HCT116 (cell line): ENCODE measurements around the gene DPF3. TPM values are rescaled to one million over a fixed set of nuclear protein-coding genes. Genes with fewer than 3 reads are reported as not detected.

Experiments
- ATAC-seq: fragments of 200-7000 bp; cut with Tn5 transposase; 2 replicates; pipeline ENCODE4 v1.9.1; 2020; ENCODE audit warnings: mild to moderate bottlenecking, moderate library complexity
- BruUV-seq: library from RNA; stranded (reverse); fragments of 400-500 nt; replicated peaks from 2 replicates; lab custom pipeline; 2021; lab: Mats Ljungman, UMichigan
- CTCF ChIA-PET: fragments of 300-600 bp; sonication (Branson Sonifier 250); formaldehyde crosslinking; loops from one replicate; lab custom pipeline; 2021; ENCODE audit warnings: antibody characterized with exemption; lab: Charles Lee
- POLR2A ChIA-PET: fragments of 300-600, 350-600 bp; sonication (Branson Sonifier 250); formaldehyde crosslinking; loops from one replicate; lab custom pipeline; 2021; ENCODE audit warnings: antibody characterized with exemption; lab: Charles Lee
- RAD21 ChIA-PET, 2 experiments: fragments of 300-600 bp; sonication (Branson Sonifier 250); formaldehyde crosslinking; loops; one replicate each; lab custom pipeline; 2023; ENCODE audit warnings: low total read pairs in 2 of 2; ENCODE audit not compliant: uncharacterized antibody in 2 of 2, unreplicated experiment in 2 of 2, low non-redundant PET in 1 of 2; lab: Charles Lee
- DNase-seq: peaks from one replicate; pipeline ENCODE4 v3.0.0-alpha.2; 2010; ENCODE audit warnings: low read depth, low spot score
- H2AFZ ChIP-seq: fragments of 200-600 bp; shearing (Covaris generic), sonication (generic); 2 replicates; pipeline ENCODE4 v1.6.1; 2017; ENCODE audit warnings: low read depth, mixed run types, mixed read lengths, antibody characterized with exemption, low read length; ENCODE audit not compliant: poor library complexity, severe bottlenecking
- H3K27ac ChIP-seq: 2 replicates; pipeline ENCODE4 v1.5.1; 2012; ENCODE audit warnings: low read depth, low read length
- H3K27me3 ChIP-seq: fragments of 200-600 bp; sonication (generic); 2 replicates; pipeline ENCODE4 v1.6.1; 2016; ENCODE audit warnings: mixed run types, low read length, mixed read lengths; ENCODE audit not compliant: insufficient read depth
- H3K36me3 ChIP-seq, 2 experiments: fragments of 200-500 bp in 1 of 2; fragments of 200-600 bp in 1 of 2; sonication (Bioruptor generic) in 1 of 2; sonication (generic) in 1 of 2; 2 replicates each; pipeline versions ENCODE4 v1.5.1 to v1.6.1; 2014 to 2016; ENCODE audit warnings: low read length in 2 of 2, inconsistent platforms in 1 of 2, mixed read lengths in 1 of 2, mixed run types in 1 of 2; ENCODE audit not compliant: insufficient read depth in 2 of 2, control insufficient read depth in 1 of 2
- H3K4me1 ChIP-seq, 2 experiments: fragments of 200-600 bp in 1 of 2; sonication (generic) in 1 of 2; 2 replicates each; pipeline versions ENCODE4 v1.5.1 to v1.6.1; 2012 to 2017; ENCODE audit warnings: low read length in 2 of 2, inconsistent platforms in 1 of 2, mild to moderate bottlenecking in 1 of 2, mixed read lengths in 1 of 2, mixed run types in 1 of 2, moderate library complexity in 1 of 2; ENCODE audit not compliant: insufficient read depth in 2 of 2, control insufficient read depth in 1 of 2
- H3K4me2 ChIP-seq: fragments of 200-600 bp; sonication (generic); 2 replicates; pipeline ENCODE4 v1.6.1; 2017; ENCODE audit warnings: mixed run types, low read length, mixed read lengths
- H3K4me3 ChIP-seq, 2 experiments: fragments of 200-600 bp in 1 of 2; sonication (generic) in 1 of 2; replicated peaks in 1 of 2; 2 replicates each; pipeline ENCODE4 v1.5.1; 2011 to 2016; ENCODE audit warnings: low read length in 2 of 2, control low read depth in 1 of 2, low read depth in 1 of 2, mild to moderate bottlenecking in 1 of 2, mixed read lengths in 1 of 2, mixed run types in 1 of 2
- H3K79me2 ChIP-seq: fragments of 200-600 bp; sonication (generic); 2 replicates; pipeline ENCODE4 v1.6.1; 2017; ENCODE audit warnings: mild to moderate bottlenecking, mixed run types, low read length, moderate library complexity, mixed read lengths; ENCODE audit not compliant: insufficient read depth
- H3K9ac ChIP-seq: fragments of 200-600 bp; sonication (generic); 2 replicates; pipeline ENCODE4 v1.6.1; 2016; ENCODE audit warnings: low read length, mixed read lengths
- H3K9me2 ChIP-seq: fragments of 200-600 bp; sonication (generic), shearing (Covaris generic); 2 replicates; pipeline ENCODE4 v1.6.1; 2017; ENCODE audit warnings: mixed run types, mild to moderate bottlenecking, moderate library complexity; ENCODE audit not compliant: insufficient read depth
- H3K9me3 ChIP-seq, 2 experiments: fragments of 200-500 bp in 1 of 2; fragments of 200-600 bp in 1 of 2; sonication (Bioruptor generic) in 1 of 2; sonication (generic) in 1 of 2; 2 replicates each; pipeline ENCODE4 v1.6.1; 2014 to 2017; ENCODE audit warnings: low read length in 2 of 2, mixed read lengths in 2 of 2, inconsistent platforms in 1 of 2, low read depth in 1 of 2, mild to moderate bottlenecking in 1 of 2, mixed run types in 1 of 2, moderate library complexity in 1 of 2; ENCODE audit not compliant: control insufficient read depth in 1 of 2, insufficient read depth in 1 of 2
- H4K20me1 ChIP-seq: fragments of 200-600 bp; sonication (generic), shearing (Covaris generic); 2 replicates; pipeline ENCODE4 v1.6.1; 2017; ENCODE audit warnings: mixed run types, mild to moderate bottlenecking, moderate library complexity; ENCODE audit not compliant: insufficient read depth
- ATF3 ChIP-seq: IDR thresholded peaks from 2 replicates; pipeline ENCODE4 v1.6.1; 2012
- CBX3 ChIP-seq: IDR thresholded peaks from 2 replicates; pipeline ENCODE4 v1.6.1; 2012; ENCODE audit warnings: low read depth
- CTCF ChIP-seq, 3 experiments: fragments of 200-600 bp in 1 of 3; sonication (generic) in 1 of 3; IDR thresholded peaks in 2 of 3; conservative IDR thresholded peaks in 1 of 3; 2 replicates each; pipeline ENCODE4 v1.5.1; 2012 to 2017; ENCODE audit warnings: low read depth in 2 of 3, low read length in 2 of 3, antibody characterized with exemption in 1 of 3, borderline replicate concordance in 1 of 3, control low read depth in 1 of 3, mild to moderate bottlenecking in 1 of 3, mixed read lengths in 1 of 3, mixed run types in 1 of 3, moderate library complexity in 1 of 3; ENCODE audit not compliant: insufficient read depth in 1 of 3
- EGR1 ChIP-seq: IDR thresholded peaks from 2 replicates; pipeline ENCODE4 v1.6.1; 2012; ENCODE audit warnings: low read depth
- ELF1 ChIP-seq: IDR thresholded peaks from 2 replicates; pipeline ENCODE4 v1.6.1; 2012; ENCODE audit warnings: low read depth, borderline replicate concordance
- EZH2 ChIP-seq: fragments of 200-600 bp; sonication (generic); IDR thresholded peaks from 2 replicates; pipeline ENCODE4 v1.6.1; 2017; ENCODE audit warnings: antibody characterized with exemption, mixed run types
- FOSL1 ChIP-seq: IDR thresholded peaks from 2 replicates; pipeline ENCODE4 v1.6.1; 2012; ENCODE audit warnings: low read depth
- JUND ChIP-seq: IDR thresholded peaks from 2 replicates; pipeline ENCODE4 v1.6.1; 2012
- MAX ChIP-seq: IDR thresholded peaks from 2 replicates; pipeline ENCODE4 v1.6.1; 2012
- POLR2A ChIP-seq: IDR thresholded peaks from 2 replicates; pipeline ENCODE4 v1.7.0; 2011; ENCODE audit warnings: borderline replicate concordance; ENCODE audit not compliant: insufficient read depth, insufficient read length; ENCODE audit errors: extremely low read depth
- POLR2AphosphoS5 ChIP-seq: IDR thresholded peaks from 2 replicates; pipeline ENCODE4 v1.6.1; 2011; ENCODE audit warnings: mild to moderate bottlenecking, low read depth, low read length, moderate library complexity
- SIN3A ChIP-seq: IDR thresholded peaks from 2 replicates; pipeline ENCODE4 v1.6.1; 2012; ENCODE audit warnings: low read depth
- SP1 ChIP-seq: IDR thresholded peaks from 2 replicates; pipeline ENCODE4 v1.6.1; 2012; ENCODE audit warnings: low read depth
- SRF ChIP-seq: IDR thresholded peaks from 2 replicates; pipeline ENCODE4 v1.6.1; 2012; ENCODE audit warnings: low read depth
- TCF7L2 ChIP-seq: IDR thresholded peaks from 2 replicates; pipeline ENCODE4 v1.7.0; 2011; ENCODE audit warnings: borderline replicate concordance, inconsistent platforms; ENCODE audit not compliant: insufficient read depth, insufficient read length; ENCODE audit errors: extremely low read depth
- YY1 ChIP-seq: IDR thresholded peaks from 2 replicates; pipeline ENCODE4 v1.6.1; 2011; ENCODE audit warnings: low read length, low read depth, moderate library complexity, mild to moderate bottlenecking; ENCODE audit not compliant: insufficient replicate concordance; ENCODE audit errors: extremely low read depth
- ZFX ChIP-seq: fragments of 450-650 bp; IDR thresholded peaks from 2 replicates; pipeline ENCODE4 v1.6.1; 2017
- ZNF274 ChIP-seq: fragments of 200-500 bp; sonication (Bioruptor generic); IDR thresholded peaks from 2 replicates; pipeline ENCODE4 v1.6.1; 2014; ENCODE audit warnings: mild to moderate bottlenecking, low read depth, low read length, inconsistent platforms
- intact Hi-C: fragments of 100-400 bp; cut with micrococcal nuclease; formaldehyde crosslinking; loops from 2 replicates; pipeline ENCODE4 v1.10.0; 2022
- total RNA-seq: library from RNA; stranded (reverse); gene quantifications from one replicate; pipeline ENCODE4 v1.2.1, GENCODE V29; 2021; ENCODE audit not compliant: unreplicated experiment
- TF ChIP-seq, protein P1 (sequence below): IDR thresholded peaks from 2 replicates; pipeline ENCODE4 v1.6.1; 2011; ENCODE audit warnings: mild to moderate bottlenecking, low read length, moderate library complexity; ENCODE audit not compliant: insufficient replicate concordance; ENCODE audit errors: extremely low read depth

DPF3 gene
- total RNA-seq, 1 experiment from 2014 or later, result 0.27 TPM

DNA sequence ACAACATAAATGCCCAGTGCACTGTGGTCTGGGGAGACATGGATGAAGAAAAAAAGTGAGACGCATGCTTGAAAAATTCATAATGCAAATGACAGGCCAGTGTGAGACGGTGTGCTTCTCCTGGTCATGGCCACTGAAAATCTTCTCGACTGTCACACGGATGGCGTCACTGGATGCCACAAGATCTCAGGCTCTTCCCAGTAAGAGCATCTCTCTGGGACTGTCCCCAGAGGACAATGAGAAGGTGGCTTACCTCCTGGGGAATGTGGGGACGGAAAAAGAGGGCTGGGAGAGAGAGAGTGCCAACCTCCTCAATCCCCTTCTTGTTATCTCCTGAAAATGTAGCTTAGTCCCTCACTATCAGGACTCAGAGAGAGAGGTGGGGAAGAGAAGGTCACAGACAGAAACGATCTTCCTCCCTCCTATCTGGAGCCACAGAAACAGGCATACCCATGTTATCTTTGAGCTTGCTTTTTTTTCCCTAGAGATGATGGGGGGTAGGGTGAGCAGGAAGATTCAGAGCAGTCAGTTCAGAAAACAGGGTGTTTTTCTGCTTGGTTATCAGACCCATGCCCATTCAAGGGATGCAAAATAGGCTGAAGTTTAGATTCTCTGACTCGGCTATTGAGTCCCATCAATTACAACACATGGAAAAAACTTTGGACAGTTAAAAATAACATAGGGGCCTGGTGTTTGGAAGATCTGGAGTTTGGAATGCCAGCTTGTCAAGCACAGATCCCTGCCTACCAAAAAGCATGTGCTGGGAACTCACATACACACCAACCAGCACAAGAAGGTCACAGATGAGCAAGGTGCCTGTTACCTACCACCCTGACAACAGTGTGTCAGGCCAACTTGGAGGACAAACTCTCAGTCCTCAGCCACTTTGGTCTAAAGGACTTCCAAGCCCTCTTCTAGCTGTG, 24.2 kb downstream of the DPF3 start:
- Histone ChIP-seq H4K20me1 (no peaks in the 10 kb centered on the region), H3K9ac (no peak overlapping the region), H3K4me1 (no peaks in the 10 kb centered on the region), H3K27ac (no peak overlapping the region), H3K4me3 (no peak overlapping the region), H3K36me3 (no peaks in the 10 kb centered on the region), H3K27me3 (peaks cover 11% of the 10 kb centered on the region; the same call in 1 of the 2 replicates), H3K9me2 (no peaks in the 10 kb centered on the region)
- ChIA-PET POLR2A (no interaction called here), CTCF (interaction anchor here (0.6 kb wide), 1 partner anchor 36 kb away, joined by 3 read pairs; no protein-coding TSS in a partner anchor)
- no peak for ATAC-seq
- no peak for DNase-seq
- TF ChIP-seq TCF7L2 (no peak), JUND (no peak), POLR2A (no peak), EGR1 (no peak), ZNF274 (no peak), EZH2 (no peak), ATF3 (no peak), POLR2AphosphoS5 (no peak), CTCF (IDR thresholded peaks at IDR 0.05 in 2 of 3, conservative IDR thresholded peaks at IDR 0.05 in 1 of 3; ENCODE audit: borderline replicate concordance in 1 of 3, insufficient read depth in 1 of 3, low read depth in 2 of 3, low read length in 2 of 3) (no peak), MAX (no peak), ELF1 (no peak), SIN3A (no peak), YY1 (no peak), ZFX (no peak), FOSL1 (no peak), SP1 (no peak), CBX3 (no peak), SRF (no peak)
- TF ChIP-seq, protein P1, sequence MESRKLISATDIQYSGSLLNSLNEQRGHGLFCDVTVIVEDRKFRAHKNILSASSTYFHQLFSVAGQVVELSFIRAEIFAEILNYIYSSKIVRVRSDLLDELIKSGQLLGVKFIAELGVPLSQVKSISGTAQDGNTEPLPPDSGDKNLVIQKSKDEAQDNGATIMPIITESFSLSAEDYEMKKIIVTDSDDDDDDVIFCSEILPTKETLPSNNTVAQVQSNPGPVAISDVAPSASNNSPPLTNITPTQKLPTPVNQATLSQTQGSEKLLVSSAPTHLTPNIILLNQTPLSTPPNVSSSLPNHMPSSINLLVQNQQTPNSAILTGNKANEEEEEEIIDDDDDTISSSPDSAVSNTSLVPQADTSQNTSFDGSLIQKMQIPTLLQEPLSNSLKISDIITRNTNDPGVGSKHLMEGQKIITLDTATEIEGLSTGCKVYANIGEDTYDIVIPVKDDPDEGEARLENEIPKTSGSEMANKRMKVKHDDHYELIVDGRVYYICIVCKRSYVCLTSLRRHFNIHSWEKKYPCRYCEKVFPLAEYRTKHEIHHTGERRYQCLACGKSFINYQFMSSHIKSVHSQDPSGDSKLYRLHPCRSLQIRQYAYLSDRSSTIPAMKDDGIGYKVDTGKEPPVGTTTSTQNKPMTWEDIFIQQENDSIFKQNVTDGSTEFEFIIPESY, result no peak
- TF ChIP-seq, all 23 proteins: peak for 0
- Histone ChIP-seq H2AFZ (no peak overlapping the region), H3K9me3 (no peaks in the 10 kb centered on the region), H3K79me2 (no peaks in the 10 kb centered on the region), H3K4me2 (no peak overlapping the region)
- RAD21 ChIA-PET, result no interaction called here
- no TSS peak for BruUV-seq
- intact Hi-C loops, result no loop called here
